DMS153 (cell line): ENCODE results near the gene CKB.

Experiments used
- DNase-seq: peaks from one replicate; lab custom pipeline; 2025; lab: John Stamatoyannopoulos, UW

Gene CKB

DNA sequence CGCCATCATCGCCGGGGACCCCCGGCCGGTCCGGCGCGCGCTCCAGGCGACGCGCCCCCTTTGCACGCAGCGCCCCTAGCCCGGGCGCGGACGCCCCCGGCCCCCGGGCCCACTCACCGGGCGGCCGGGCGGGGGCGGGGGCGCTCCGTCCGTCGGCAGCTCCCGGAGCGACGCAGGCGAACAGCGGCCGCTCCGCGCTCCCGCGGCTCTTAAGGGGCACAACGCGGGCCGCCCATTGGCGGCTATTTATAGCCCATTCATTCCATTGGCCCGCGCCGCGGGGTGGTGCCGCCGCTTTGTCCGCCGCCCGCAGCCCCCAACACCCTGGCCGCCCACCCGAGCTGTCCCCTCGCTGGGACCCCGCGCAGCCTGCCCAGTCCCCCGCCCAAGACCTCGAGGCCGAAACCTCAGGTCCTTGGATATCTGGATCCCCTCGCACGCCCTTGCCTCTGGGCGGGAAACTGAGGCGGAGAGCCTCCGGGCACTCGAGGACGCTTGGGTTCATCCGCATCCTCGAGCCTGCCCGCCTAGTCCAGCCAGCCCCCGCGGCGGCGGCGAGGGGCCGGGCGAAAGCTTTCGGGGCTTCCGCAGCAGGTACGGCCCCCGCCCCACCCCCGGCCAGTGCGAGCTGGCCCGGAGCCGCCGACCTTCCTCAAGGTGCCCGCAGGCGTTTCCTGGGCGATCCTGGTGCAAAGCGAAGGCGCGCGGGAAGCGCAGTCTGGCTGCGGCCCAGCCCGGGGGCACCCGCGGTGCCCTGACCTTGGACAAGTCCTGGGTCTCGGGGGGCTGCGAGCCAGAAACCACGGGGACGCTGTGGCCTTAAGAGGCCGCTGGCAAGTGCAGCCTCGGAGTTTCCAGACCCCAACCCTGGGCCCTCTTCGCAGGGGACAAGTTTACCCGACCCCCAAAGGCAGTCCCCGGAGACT lies at the start of gene CKB:
Gene CKB (minus strand): TSS at position 182 of the 926 bp plus-strand sequence. CDS start 337 bp downstream, outside the sequence.
- peak; percentile 43 for DNase-seq

- DNase-seq = no peak
Observed at GRCh38 chr14:103569408-103569807, 46.8 kb upstream of the CKB start.

DNA sequence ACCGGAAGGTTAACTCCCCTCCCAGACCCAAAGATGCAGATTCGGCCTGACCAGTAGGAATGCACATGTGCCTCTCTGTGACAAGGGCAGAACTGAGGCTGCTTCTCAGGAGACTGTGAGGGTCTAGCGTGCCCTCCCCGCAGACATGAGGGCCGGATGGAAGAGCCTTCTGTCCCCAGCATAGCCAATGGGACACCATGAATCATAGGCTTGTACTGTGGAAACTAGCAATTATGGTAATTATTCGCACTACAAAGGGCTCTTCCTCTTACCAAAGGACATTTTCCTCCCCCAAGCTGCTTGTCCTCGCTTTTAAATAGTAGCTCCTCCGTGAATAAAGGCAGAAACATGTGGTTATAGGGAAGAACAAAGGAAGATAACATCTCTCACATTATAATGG lies 46.3 kb upstream of the CKB start:
- no peak for DNase-seq

- DNase-seq = no peak
Observed at GRCh38 chr14:103563844-103564505, 41.3 kb upstream of the CKB start.

- no peak for DNase-seq
Observed at GRCh38 chr14:103563226-103563620, 40.6 kb upstream of the CKB start.

- DNase-seq = peak; percentile 40
Observed at GRCh38 chr14:103562429-103563225, 40.0 kb upstream of the CKB start, which contains the start of the genes BAG5 and COA8. Gene BAG5 (minus strand): TSS chr14:103562657. CDS start chr14:103561164, 1,493 bp downstream. Gene COA8 (plus strand): TSS chr14:103562960. CDS start chr14:103563002, 42 bp downstream.

GRCh38 chr14:103562179-103562428 lies 39.5 kb upstream of the CKB start:
- no peak for DNase-seq

DNA sequence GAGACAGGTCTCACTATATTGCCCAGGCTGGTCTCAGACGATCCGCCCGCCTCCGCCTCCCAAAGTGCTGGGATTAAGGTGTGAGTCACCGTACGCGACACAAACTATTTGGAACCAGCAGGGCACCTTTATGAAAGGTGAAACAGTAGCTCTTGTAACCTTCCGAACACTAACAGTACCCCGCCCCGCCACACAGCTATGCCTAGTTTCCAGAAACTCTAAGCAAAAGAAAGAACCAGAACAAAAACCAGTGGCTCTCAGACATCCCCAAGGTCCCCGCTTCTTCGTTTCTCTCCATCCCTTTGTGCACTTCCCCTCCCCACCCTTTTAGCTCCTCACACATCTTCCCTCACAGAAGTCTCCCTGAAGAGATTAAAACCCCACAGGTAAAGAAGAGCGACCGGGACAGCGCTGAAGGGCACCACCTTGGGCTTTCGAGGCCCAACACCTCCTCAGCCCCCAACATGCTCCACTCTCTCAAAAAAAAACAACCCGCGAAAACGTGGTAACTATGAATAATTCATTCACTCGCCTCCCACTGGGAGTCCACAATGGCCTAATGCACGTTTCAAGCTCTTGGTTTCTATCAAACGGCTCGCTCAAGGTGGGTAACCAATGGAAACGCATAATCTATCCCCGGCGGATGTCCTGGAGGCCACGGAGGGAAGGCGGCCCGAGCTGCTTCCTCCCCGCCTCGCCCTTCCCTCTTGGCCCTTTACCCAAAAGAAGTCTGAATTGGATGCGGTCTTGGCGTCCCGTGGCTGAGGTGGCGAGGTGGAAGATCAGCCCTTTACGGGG lies 39.0 kb upstream of the CKB start:
- DNase-seq = no peak

DNA sequence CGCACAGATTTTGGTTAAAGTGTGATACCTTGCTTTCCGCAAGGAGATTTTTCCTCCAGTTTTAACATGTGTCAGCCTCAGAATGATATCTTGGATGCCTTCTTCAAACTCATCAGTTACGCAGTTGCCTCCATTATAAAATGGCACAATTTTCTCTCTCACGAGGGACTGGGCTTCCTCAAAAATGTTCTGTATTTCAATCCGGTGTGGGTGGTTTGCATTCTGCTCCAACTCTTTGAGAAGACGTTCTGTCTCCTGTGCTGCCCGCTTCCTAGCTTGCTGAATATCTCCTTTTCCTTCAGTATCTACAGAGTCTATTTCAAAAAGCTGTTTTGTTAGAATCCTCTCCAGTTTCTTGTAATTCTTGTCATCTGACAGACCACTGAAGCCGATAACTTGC lies 38.1 kb upstream of the CKB start:
- no peak for DNase-seq

- DNase-seq = no peak
Observed at GRCh38 chr14:103559766-103560165, 37.1 kb upstream of the CKB start.

GRCh38 chr14:103558071-103558882 lies 35.6 kb upstream of the CKB start:
- no peak for DNase-seq

- DNase-seq = no peak
Observed at GRCh38 chr14:103556946-103557758, 34.5 kb upstream of the CKB start.

GRCh38 chr14:103555559-103556337 lies 33.1 kb upstream of the CKB start:
- no peak for DNase-seq

- no peak for DNase-seq
Observed at GRCh38 chr14:103552846-103553210, 30.2 kb upstream of the CKB start.

GRCh38 chr14:103552011-103552845 lies 29.6 kb upstream of the CKB start:
- DNase-seq = no peak

DNA sequence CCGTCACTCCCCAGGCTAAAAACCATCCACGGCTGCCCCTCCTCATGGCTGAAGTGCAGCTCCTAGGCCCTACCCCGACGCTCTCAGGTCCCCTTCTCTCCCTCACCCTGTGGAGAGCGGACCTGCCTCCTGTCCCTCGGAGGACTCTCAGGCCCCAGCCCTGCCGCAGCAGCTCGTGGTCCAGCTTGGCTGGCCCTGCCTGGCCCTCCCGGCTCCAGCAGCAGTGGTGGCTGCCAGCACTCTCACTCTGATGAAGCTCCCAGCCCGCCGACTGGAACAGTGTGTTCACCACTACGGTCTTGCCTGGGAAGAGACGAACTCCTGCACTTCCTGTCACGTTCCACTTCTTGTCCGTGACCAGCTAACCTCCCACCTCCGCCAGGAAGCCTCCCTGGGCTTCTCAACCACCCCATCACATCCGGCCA lies 28.7 kb upstream of the CKB start:
- DNase-seq = no peak

DNA sequence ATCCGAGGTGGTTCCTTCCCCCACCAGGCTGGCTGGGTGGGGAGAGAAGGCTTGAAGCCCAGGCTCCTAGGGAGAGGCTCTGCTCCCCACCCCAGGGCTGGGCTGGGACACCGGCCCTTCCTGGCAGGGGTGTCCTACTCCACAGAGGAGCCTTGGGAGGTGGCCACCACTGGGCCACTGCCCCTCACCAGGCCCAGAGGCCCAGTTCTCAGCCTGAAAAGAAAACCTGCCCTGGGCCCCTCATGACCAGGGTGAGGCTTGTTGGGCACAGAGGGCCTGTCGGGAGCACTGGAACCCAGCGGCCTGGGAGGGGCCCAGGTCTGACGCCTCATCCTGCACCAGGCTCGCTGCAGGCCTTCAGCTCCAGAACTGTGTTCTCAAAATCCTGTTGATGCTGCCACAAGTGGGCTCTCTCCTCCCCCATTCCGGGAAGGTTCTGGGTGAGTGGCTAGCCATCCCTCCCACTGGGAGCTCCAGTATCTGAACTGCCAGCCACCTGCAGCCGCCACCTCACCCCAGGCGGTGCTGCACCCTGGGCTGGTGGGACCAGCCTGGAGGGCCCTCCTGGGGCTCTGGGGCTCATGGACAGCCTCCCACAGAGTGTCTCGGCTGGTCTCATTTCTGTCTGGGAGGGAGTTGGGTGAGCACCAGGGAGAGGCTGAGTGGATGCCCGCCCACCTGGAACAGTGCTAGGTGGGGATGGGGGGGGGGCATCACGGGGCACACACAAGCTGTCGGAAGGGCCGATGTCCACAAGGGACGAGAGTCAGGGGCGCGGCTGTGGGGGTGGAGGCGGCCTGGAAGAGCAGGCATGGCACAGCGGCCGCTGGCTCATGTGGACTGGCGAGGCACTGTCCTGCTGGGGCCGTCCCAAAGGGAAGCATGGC lies 28.1 kb upstream of the CKB start:
- no peak for DNase-seq
